NK-92 (cell line): ENCODE data around the gene SORCS2.
"Not testable (repeated sequence)": the region's sequence is repeated elsewhere in the genome, so short reads cannot be mapped to it uniquely, and the experiment has no call there.

ENCODE experiments used
- DNase-seq: peaks from one replicate; lab custom pipeline; 2025; ENCODE audit not compliant: unreplicated experiment; lab: John Stamatoyannopoulos, UW

Gene SORCS2

DNA sequence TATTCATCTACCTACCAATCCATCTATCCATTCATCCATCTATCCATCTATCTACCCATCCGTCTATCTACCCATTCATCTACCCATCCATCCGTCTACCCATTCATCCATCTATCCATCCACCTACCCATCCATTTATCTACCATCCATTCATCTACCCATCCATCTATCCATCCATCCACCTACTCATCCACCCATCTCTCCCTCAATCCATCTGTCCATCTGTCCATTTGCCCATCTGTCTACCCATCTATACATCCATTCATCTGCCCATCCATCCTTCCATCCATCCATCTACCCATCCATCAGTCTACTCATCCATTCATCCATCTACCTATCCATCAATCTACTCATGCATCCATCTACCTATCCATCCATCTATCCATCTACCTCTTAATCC lies 369.2 kb downstream of the SORCS2 start:
- no peak for DNase-seq

DNA sequence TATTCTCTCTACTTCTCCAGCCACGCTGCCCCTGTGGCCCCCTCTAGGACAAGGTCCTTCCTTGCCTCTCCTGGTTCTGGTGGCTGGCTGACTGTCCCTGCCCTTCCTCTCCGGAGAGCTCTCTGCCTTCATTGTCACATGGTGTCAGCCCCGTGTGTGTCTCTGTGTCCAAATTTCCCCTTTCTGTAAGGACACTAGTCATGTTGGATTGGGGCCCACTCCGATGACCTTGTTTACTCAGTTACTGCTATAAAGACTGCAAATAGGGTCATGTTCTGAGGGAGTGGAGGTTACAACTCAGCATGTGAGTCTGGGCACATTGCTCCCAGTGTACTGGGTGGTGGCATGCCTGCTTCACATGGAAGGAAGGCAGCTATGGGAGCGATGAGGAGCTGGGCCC lies 371.9 kb downstream of the SORCS2 start:
- no peak for DNase-seq

DNA sequence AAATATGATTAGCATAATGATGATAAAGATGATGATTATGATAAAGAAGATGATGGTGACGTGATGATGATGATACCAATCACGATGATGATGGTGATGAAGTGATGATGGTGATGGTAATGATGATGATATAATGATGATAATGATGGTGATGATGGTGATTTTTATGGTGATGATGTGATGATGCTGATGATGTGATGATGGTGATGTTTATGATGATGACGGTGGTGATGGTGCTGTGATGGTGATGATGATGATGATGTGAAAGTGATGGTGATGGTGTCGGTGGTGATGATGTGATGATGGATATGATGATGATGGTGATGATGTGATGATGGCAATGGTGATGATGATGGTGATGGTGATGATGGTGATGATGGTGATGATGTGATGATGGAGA lies 373.1 kb downstream of the SORCS2 start:
- DNase-seq, result no peak

GRCh38 chr4:7569810-7570783 lies 377.8 kb downstream of the SORCS2 start:
- no peak for DNase-seq

GRCh38 chr4:7571001-7571400 lies 378.7 kb downstream of the SORCS2 start:
- no peak for DNase-seq

GRCh38 chr4:7571701-7572100 lies 379.4 kb downstream of the SORCS2 start:
- DNase-seq, result no peak

- DNase-seq, result no peak
Measured at GRCh38 chr4:7572894-7573293, 380.6 kb downstream of the SORCS2 start.

GRCh38 chr4:7573576-7574091 lies 381.3 kb downstream of the SORCS2 start:
- DNase-seq, result no peak

DNA sequence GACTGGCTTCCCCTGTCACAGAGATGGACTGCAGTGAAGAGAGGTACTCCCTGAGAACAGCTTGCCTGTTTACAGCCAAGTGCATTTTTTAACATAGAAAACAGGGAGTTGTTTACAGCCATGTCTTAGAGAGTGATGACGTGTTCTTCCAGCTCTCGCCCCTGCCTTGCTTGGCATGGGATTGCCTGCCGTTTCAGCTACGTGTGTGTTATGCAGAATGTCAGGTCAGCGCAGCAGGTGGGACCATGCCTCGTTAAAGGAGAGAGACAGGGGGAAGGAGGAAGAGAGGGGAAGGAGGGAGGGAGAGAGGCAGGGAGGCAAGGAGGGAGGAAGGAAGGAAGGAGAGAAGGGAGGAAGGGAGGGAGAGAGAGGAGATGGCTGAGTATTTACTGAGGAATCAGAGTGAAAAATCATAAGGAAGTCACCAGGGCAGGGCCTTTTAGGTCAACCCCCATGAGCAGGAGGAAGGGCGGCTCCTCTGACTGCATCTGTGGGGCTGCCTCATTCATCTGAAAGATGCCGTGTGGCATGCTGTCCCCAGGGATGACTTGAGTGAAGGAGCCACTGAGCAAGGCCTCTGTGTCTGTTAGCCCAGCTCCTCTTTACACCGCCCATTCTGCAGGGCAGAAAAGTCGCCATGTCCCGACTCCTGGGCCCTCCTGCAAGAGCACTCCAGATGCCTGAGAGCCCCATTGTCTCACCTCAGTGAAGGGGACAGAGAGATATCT lies 382.1 kb downstream of the SORCS2 start:
- DNase-seq, result no peak

- no peak for DNase-seq
Measured at GRCh38 chr4:7575426-7575825, 383.1 kb downstream of the SORCS2 start.

DNA sequence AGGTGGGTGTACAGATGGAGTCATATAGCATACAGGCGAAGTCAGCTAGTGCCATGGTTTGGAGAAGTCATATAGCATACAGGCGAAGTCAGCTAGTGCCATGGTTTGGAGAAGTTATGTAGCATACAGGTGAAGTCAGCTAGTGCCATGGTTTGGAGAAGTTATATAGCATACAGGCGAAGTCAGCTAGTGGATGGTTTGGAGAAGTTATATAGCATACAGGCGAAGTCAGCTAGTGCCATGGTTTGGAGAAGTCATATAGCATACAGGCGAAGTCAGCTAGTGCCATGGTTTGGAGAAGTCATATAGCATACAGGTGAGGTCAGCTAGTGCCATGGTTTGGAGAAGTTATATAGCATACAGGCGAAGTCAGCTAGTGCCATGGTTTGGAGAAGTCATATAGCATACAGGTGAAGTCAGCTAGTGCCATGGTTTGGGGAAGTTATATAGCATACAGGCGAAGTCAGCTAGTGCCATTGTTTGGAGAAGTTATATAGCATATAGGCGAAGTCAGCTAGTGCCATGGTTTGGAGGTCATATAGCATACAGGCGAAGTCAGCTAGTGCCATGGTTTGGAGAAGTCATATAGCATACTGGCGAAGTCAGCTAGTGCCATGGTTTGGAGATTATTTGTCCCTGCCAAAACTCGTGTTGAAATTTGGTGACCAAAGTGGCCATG lies 385.2 kb downstream of the SORCS2 start:
- not testable (repeated sequence) for DNase-seq

DNA sequence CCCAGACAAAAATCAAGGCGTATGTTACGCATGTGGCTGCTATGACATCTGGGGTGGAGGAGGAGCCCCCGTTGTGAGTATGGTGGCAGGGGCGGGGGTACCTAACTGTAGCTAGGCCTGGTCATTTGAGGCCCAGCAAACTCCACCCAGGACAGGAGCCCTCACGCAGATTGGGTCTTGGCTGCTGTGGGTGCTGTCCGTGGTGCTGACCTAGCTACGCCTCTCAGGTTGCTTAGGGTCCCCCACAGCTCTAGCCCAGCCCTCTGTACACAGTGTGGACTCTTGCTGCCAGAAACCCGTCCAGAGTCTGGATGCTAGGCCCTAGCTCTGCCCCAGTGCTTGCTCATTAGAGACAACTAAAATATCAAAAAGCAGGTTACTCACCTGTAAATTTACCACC lies 389.1 kb downstream of the SORCS2 start:
- DNase-seq, result no peak

DNA sequence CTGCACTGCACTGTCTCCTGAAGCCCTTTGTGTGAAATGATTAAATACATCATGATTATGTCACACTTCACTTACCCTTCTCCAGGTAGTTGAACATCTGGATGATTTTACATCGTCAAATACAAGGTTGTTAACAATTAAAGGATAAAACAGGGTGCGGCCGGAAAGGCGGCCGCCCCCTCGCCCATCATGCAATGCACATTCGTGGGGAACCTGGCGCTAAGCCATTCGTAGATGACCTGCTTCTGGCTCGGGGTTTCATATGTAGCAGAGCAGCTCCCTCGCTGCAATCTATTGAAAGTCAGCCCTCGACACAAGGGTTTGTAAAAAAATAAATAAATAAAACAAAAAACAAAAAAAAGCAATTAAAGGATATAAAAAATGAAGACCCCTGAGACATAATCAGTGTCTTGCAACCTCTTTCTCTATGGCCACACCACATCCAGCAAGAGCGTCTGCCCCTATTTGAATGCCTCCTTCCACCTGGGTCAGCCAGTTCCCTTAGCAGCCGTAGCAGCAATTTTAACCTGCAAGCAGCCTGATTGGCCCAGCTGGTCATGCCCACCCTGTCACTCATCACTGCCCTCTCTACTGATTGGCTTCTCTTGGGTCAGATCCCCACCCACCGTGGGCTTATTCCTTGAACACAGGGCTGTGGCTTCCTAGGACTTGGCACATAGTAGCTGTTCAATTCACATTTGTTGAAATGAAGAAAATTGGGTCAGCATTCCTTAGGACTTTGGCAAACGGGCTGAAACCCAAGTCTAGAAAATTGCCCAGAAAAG lies 390.2 kb downstream of the SORCS2 start:
- DNase-seq, result no peak

DNA sequence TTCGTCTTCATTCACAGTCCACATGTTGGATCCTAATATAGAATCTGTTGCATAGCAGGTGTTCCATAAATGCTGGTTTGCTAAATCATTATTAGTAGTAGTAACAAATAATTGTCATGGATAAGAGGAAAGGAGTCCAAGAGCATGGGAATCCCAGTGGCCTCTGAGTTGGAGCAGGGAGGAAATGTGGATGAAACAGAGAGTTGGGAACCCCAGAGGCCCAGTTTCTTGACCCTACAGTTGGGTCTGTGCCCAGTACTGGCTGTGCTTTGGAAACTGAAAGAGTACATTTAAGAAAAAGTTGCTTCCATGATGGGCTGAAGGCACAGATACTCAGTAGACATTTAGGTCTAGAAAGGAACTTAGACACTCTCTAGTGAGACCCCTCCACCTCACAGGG lies 391.8 kb downstream of the SORCS2 start:
- DNase-seq, result no peak

- DNase-seq, result no peak
Measured at GRCh38 chr4:7584606-7585159, 392.3 kb downstream of the SORCS2 start.

GRCh38 chr4:7585768-7586167 lies 393.4 kb downstream of the SORCS2 start:
- DNase-seq, result no peak

GRCh38 chr4:7587433-7588405 lies 395.4 kb downstream of the SORCS2 start:
- no peak for DNase-seq

DNA sequence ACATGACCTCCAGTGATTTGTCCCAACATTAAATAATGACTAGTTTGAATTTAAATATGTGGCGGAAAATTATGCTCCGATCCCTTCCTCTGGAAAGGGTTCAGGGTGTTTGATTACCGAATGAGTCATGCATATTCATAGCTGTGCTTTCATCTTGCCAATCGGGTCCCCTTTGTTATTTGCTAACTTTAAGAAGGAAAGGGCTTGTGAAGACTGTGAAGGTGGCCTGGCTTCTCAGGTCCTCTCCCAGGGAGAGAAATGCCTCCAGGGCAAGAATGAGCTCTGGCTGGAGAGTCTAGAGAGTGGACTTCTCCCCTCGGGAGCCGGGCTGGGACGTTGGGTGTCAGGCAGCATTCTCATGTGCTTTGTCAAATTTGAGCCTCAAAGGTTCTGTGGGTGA lies 397.9 kb downstream of the SORCS2 start:
- no peak for DNase-seq

DNA sequence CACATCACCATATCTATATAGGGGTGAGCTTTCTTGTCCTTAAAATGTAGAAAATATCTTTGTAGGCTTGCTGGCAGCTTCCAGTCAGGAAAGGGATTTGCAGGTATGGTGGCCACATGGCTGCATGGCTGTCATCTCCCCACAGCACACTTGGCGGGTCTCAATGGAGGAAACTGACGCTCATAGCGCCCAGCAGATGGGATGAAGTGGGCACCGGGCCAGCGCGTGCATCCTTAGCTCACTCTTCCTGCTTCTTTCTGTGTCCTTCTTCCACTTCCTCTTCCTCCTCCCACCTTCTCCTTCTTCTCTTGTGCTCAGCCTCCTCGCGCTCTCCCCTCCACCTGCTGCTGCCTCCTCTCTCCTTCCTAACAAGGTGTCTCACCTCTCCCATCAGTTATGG lies 398.6 kb downstream of the SORCS2 start:
- DNase-seq, result no peak
